Amniotic epithelial cell (primary cell): Measurements from ENCODE around the gene PROKR2.

Source experiments
- DNase-seq: peaks from one replicate; pipeline ENCODE4 v3.0.0-alpha.2; 2010; ENCODE audit warnings: low read depth

The PROKR2 gene

DNA sequence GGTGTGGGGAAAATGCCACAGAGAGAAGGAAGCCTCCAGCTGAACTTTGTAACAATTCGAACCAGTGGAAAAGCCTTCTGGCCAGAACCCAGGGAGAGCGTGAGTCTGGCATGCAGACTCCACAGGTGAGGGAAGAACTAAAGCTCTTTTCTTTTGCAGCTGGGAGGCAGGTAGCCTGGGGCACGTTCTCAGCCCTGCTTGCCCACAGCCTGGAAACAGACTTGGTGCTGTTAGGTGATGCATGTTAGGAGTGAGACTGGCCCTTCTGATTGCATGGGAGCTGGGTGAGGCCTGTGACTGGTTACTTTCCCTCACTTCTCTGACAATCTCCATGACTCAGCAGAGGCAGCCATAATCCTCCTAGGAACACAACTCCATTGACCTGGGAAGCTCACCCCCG is 34.2 kb downstream of the PROKR2 start:
- DNase-seq, result no peak

DNA sequence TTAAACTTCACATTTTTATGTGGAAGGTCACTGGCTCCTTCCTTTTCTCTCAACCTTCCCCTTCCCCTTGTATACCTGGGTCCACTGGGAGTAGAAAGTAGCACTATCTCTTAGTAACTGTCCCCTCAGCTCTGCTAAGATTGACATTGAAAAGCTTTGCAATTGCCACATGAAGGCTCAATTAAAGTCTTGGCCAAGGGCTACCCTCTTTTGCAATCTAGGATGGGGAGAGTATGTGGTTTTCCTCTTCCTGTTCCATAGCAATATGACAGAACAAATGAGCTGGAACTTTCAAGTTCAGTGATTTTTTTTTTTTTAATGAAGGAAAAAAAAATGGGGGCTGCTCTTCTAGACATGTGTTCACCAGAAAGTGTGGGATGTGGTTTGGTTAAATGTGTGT is 37.1 kb downstream of the PROKR2 start:
- DNase-seq, result no peak

DNA sequence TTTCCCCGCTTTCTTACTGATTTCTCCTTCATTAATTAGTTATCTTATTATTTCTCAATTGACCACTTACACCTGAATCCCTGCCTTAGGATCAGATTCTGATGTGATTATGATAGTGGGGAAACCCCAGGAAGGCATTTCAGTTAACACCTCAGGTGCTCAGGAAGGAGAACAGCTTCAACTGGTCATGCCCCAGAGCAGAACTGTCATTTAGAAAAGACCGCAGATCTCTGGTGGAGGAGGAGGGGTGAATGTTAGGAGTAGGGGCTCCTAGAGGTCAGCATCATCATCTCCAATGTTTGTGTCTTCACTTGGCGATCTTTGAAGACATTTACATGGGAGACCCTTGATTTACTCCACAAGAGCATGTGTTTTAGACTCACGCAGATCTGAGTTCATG is 44.5 kb downstream of the PROKR2 start:
- DNase-seq, result no peak

GRCh38 chr20:5270603-5271002 is 46.2 kb downstream of the PROKR2 start:
- DNase-seq, result no peak

DNA sequence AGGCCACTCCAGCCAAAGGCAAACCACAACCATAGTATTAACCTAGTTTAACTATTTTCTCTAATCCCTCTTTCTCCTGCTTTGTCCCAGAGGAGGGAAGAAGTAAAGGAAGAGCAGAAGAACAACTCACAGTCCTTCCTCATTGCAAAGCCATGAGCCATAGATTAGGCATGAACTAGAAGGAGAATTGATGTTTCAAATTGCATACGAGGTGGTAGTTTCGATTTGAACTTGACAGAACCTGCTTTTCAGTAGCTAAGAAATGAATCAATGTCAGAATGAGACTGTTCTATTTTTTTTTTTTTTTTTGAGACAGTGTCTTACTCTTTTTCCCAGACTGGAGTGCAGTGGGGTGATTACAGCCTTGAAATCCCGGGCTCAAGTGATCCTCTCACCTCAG is 48.3 kb downstream of the PROKR2 start:
- DNase-seq, result no peak

DNA sequence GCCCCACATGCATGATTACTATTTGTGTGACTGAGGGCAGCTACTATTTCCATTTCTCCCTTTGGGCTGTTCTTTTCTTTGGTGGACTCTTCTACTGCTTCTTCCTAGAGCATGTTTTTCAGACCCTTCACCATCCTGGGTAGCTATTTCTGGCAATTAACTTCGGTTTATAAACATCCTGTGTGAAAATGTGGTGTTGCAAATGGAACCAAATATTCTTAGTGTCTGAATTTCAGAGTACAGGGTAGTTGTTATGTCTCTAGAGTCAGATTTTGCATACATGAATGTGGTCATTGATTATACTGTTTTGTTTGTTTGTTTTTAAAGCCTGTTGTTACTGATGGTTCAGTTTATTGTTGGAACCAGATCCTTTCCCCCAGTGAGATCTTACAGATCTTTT is 49.7 kb downstream of the PROKR2 start:
- DNase-seq, result no peak
